HepG2 (cell line): ENCODE data around the gene EIF2AK2. TPM values are rescaled to one million over a fixed set of nuclear protein-coding genes. Genes with fewer than 3 reads are reported as not detected.

Experiments
- ATAC-seq: fragments of 200-7000 bp; cut with Tn5 transposase; 3 replicates; pipeline ENCODE4 v1.9.1; 2020; ENCODE audit warnings: mild to moderate bottlenecking, moderate library complexity
- BruUV-seq: library from RNA; stranded (reverse); fragments of 400-500 nt; replicated peaks from 2 replicates; lab custom pipeline; 2021; lab: Mats Ljungman, UMichigan
- CTCF ChIA-PET: fragments of 300-600 bp; formaldehyde crosslinking; extraction: SDS; loops from one replicate; lab custom pipeline; 2021; ENCODE audit warnings: low total read pairs, inconsistent platforms, low intra/inter-chr PET ratio; lab: Yijun Ruan, JAX
- POLR2A ChIA-PET: fragments of 350-600 bp; sonication (Branson Sonifier 250); formaldehyde crosslinking; loops from one replicate; lab custom pipeline; 2020; ENCODE audit warnings: antibody characterized with exemption, inconsistent platforms; lab: Yijun Ruan, JAX
- DNase-seq: peaks from one replicate; pipeline ENCODE4 v3.0.0-alpha.2; 2015; ENCODE audit warnings: low spot score
- FAIRE-seq: peaks from 3 replicates; lab custom pipeline; 2011; peaks lifted over from hg19 to GRCh38; lab: Jason Lieb, UNC
- H2AFZ ChIP-seq: one replicate; pipeline ENCODE4 v1.6.1; 2011; ENCODE audit warnings: low read length, inconsistent platforms
- H3K27ac ChIP-seq: fragments of 300-600 bp; 3 replicates; pipeline ENCODE4 v1.8.0; 2011; ENCODE audit warnings: mixed run types, mild to moderate bottlenecking, mixed read lengths, low read length, inconsistent platforms; ENCODE audit not compliant: insufficient read depth; ENCODE audit errors: extremely low read length
- H3K27me3 ChIP-seq, 2 experiments: fragments of 200-600 bp in 1 of 2; 2 replicates in 1 of 2; 3 replicates in 1 of 2; pipeline versions ENCODE4 v1.6.0 to v1.8.0; 2011; ENCODE audit warnings: low read length in 2 of 2, mild to moderate bottlenecking in 2 of 2, moderate library complexity in 2 of 2, inconsistent platforms in 1 of 2; ENCODE audit not compliant: insufficient read depth in 2 of 2, control insufficient read depth in 1 of 2
- H3K36me3 ChIP-seq, 2 experiments: fragments of 200-600 bp in 1 of 2; replicated peaks in 1 of 2; 2 replicates in 1 of 2; 3 replicates in 1 of 2; pipeline versions ENCODE4 v1.5.1 to v1.8.0; 2011; ENCODE audit warnings: low read length in 2 of 2, inconsistent platforms in 1 of 2; ENCODE audit not compliant: insufficient read depth in 2 of 2, control insufficient read depth in 1 of 2
- H3K4me1 ChIP-seq: 2 replicates; pipeline ENCODE4 v1.5.1; 2012; ENCODE audit warnings: low read length, inconsistent platforms; ENCODE audit not compliant: insufficient read depth
- H3K4me2 ChIP-seq: 2 replicates; pipeline ENCODE4 v1.6.0; 2011; ENCODE audit warnings: low read depth, low read length, inconsistent platforms
- H3K4me3 ChIP-seq, 3 experiments: fragments of 200-600 bp in 1 of 3; sonication (generic), shearing (Covaris generic) in 1 of 3; replicated peaks in 1 of 3; 2 replicates each; pipeline ENCODE4 v1.5.1; 2011 to 2016; ENCODE audit warnings: low read length in 3 of 3, inconsistent platforms in 2 of 3, low read depth in 2 of 3, mild to moderate bottlenecking in 2 of 3, control low read depth in 1 of 3, mixed read lengths in 1 of 3; ENCODE audit not compliant: insufficient read depth in 1 of 3
- H3K79me2 ChIP-seq: one replicate; pipeline ENCODE4 v1.6.1; 2011; ENCODE audit warnings: low read length, inconsistent platforms; ENCODE audit not compliant: insufficient read depth
- H3K9ac ChIP-seq: 2 replicates; pipeline ENCODE4 v1.6.0; 2011; ENCODE audit warnings: mild to moderate bottlenecking, low read depth, low read length, inconsistent platforms; ENCODE audit not compliant: insufficient read depth
- H3K9me3 ChIP-seq: 2 replicates; pipeline ENCODE4 v1.5.1; 2012; ENCODE audit warnings: mild to moderate bottlenecking, low read length
- H4K20me1 ChIP-seq: 2 replicates; pipeline ENCODE4 v1.6.0; 2011; ENCODE audit warnings: inconsistent platforms, mild to moderate bottlenecking, low read length, moderate library complexity; ENCODE audit not compliant: insufficient read depth
- E2F5 ChIP-seq: sonication (generic); formaldehyde crosslinking; conservative IDR thresholded peaks from 2 replicates; pipeline ENCODE4 v1.4.0; 2020; ENCODE audit warnings: missing genetic modification reagents
- GABPB1 ChIP-seq: IDR thresholded peaks from 2 replicates; pipeline ENCODE4 v1.6.1; 2016; ENCODE audit warnings: mild to moderate bottlenecking, missing genetic modification reagents, moderate library complexity, missing compliant biosample characterization
- IKZF5 ChIP-seq: IDR thresholded peaks from 2 replicates; pipeline ENCODE4 v1.6.1; 2018; ENCODE audit warnings: missing genetic modification reagents, mild to moderate bottlenecking, missing compliant biosample characterization
- KDM2A ChIP-seq: sonication (generic); formaldehyde crosslinking; IDR thresholded peaks from 2 replicates; pipeline ENCODE4 v1.4.0; 2020; ENCODE audit warnings: low read depth, missing genetic modification reagents, borderline replicate concordance
- MTA1 ChIP-seq: sonication (generic); formaldehyde crosslinking; IDR thresholded peaks from 2 replicates; pipeline ENCODE4 v1.4.0; 2020; ENCODE audit warnings: missing genetic modification reagents, mild to moderate bottlenecking, borderline replicate concordance
- NKX3-1 ChIP-seq: sonication (generic); formaldehyde crosslinking; IDR thresholded peaks from 2 replicates; pipeline ENCODE4 v1.5.0; 2020; ENCODE audit warnings: missing genetic modification reagents
- SOX13 ChIP-seq, 3 experiments: fragments of 450-650 bp in 1 of 3; sonication (generic) in 1 of 3; formaldehyde crosslinking in 1 of 3; IDR thresholded peaks in 2 of 3; conservative IDR thresholded peaks in 1 of 3; 2 replicates each; pipeline versions ENCODE4 v1.5.0 to v1.6.1; 2016 to 2020; ENCODE audit warnings: antibody characterized with exemption in 1 of 3, mild to moderate bottlenecking in 1 of 3, missing compliant biosample characterization in 1 of 3, missing genetic modification reagents in 1 of 3, moderate library complexity in 1 of 3
- TBL1XR1 ChIP-seq: fragments of 150-350 bp; IDR thresholded peaks from 2 replicates; pipeline ENCODE4 v1.6.1; 2014; ENCODE audit warnings: borderline replicate concordance, low read length; ENCODE audit not compliant: partially characterized antibody
- ZMYM4 ChIP-seq: sonication (generic); formaldehyde crosslinking; IDR thresholded peaks from 2 replicates; pipeline ENCODE4 v1.8.1; 2023; ENCODE audit warnings: mild to moderate bottlenecking, missing genetic modification reagents
- ZNF18 ChIP-seq: sonication (generic); formaldehyde crosslinking; IDR thresholded peaks from 2 replicates; pipeline ENCODE4 v1.8.0; 2022; ENCODE audit warnings: mild to moderate bottlenecking, missing genetic modification reagents; ENCODE audit not compliant: insufficient replicate concordance
- ZNF34 ChIP-seq: sonication (generic); formaldehyde crosslinking; IDR thresholded peaks from 2 replicates; pipeline ENCODE4 v1.4.0; 2020; ENCODE audit warnings: mild to moderate bottlenecking, missing genetic modification reagents, borderline replicate concordance
- WGBS: methylation state at CpG from one replicate; pipeline ENCODE4 v1.1.6; 2017; ENCODE audit warnings: low lambda C conversion rate; 5-methylcytosine and 5-hydroxymethylcytosine counted together
- in situ Hi-C: cut with HindIII; loops from 2 replicates; pipeline ENCODE4 v1.10.0; 2017; ENCODE audit warnings: low pct_unique_long_range_greater_than_20kb; ENCODE audit not compliant: extremely low pct_ligation_motif_present
- intact Hi-C: fragments of 100-400 bp; cut with micrococcal nuclease; formaldehyde crosslinking; loops from one replicate; pipeline ENCODE4 v1.10.0; 2022; ENCODE audit not compliant: unreplicated experiment
- polyA plus RNA-seq, 8 experiments: library from polyadenylated mRNA; depleted of rRNA in 3 of 8; stranded (reverse) in 7 of 8; unstranded in 1 of 8; fragments of >200 nt; fragmentation: Illumina TruSeq in 4 of 8; extraction: Trizol in 4 of 8; gene quantifications; 2 replicates each; pipeline versions ENCODE4 v1.2.1 to v1.2.3, GENCODE V29; 2011 to 2016; ENCODE audit warnings: low read depth in 4 of 8, missing spikeins in 1 of 8, mixed read lengths in 1 of 8; ENCODE audit not compliant: insufficient read depth in 1 of 8
- total RNA-seq, 5 experiments: library from RNA; depleted of rRNA; stranded (reverse); fragments of >200 nt; fragmentation: Illumina TruSeq; extraction: Trizol; gene quantifications; 2 replicates each; pipeline ENCODE4 v1.2.3, GENCODE V29; 2016; ENCODE audit warnings: low read depth in 1 of 5
- TF ChIP-seq, protein P1 (sequence below): sonication (generic); formaldehyde crosslinking; IDR thresholded peaks from 2 replicates; pipeline ENCODE4 v1.4.0; 2020; ENCODE audit warnings: mild to moderate bottlenecking, missing genetic modification reagents
- TF ChIP-seq, protein P2 (sequence below): sonication (generic); formaldehyde crosslinking; IDR thresholded peaks from 2 replicates; pipeline ENCODE4 v1.8.0; 2022; ENCODE audit warnings: missing genetic modification reagents, mild to moderate bottlenecking, inconsistent platforms, borderline replicate concordance
- TF ChIP-seq, protein P3 (sequence below): sonication (generic); formaldehyde crosslinking; IDR thresholded peaks from 2 replicates; pipeline ENCODE4 v1.8.1; 2023; ENCODE audit warnings: mild to moderate bottlenecking, missing genetic modification reagents

The EIF2AK2 gene
- total and polyA plus RNA-seq, 2 of the 13 experiments (the other 11 are each of a cell fraction or from before 2014, with no cell fraction given), result 10.2 to 26.1 TPM

GRCh38 chr2:37085731-37086147 lies 71.0 kb downstream of the EIF2AK2 start (continued):
- TF ChIP-seq IKZF5 (CRISPR knock-in tag) (no peak), GABPB1 (CRISPR knock-in tag) (no peak), E2F5 (CRISPR knock-in tag) (no peak)

DNA sequence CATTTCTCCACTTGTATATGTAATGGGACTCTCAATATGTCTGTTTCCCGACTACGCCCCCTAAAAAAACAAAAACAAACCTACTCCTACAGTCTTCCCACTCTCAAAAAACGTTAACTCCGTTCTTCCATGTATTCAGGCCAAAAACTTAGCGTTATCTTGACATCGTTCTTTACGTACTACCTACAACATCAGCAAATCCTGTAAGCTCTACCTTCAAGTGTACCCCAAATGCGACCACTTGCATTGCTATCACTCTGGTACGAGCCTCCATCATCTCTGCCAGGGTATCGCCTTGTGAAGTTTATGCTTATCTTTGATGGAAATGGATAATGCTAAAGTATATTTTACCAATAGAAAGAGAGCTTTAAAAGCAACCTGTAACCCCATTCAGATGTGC lies 72.0 kb downstream of the EIF2AK2 start:
- ChIA-PET CTCF (no interaction called here), POLR2A (interaction anchor here (0.5 to 1.3 kb wide), 2 partner anchors 112 to 1293 kb away, joined by 3 read pairs; no protein-coding TSS in a partner anchor)
- ATAC-seq (no peak), FAIRE-seq (no peak), DNase-seq (no peak)
- in situ Hi-C loops, result no loop called here
- TSS peak; percentile 74 for BruUV-seq
- 4% methylated on average over 10 of the region's 10 CpGs for WGBS
- Histone ChIP-seq H3K27ac (peak overlapping the region; percentile 44), H3K9ac (peak overlapping the region; percentile 81), H3K36me3 (peaks cover 5 to 10% of the 10 kb centered on the region in 2 experiments), H3K79me2 (peaks cover 12% of the 10 kb centered on the region), H4K20me1 (no peaks in the 10 kb centered on the region), H3K9me3 (no peaks in the 10 kb centered on the region), H3K27me3 (no peaks in the 10 kb centered on the region; a peak in 1 of 5 replicates), H3K4me2 (peak overlapping the region; percentile 95), H3K4me3 (peak overlapping the region; percentile 80 to 94 (median 90)), H3K4me1 (peaks cover 34% of the 10 kb centered on the region), H2AFZ (peak overlapping the region; percentile 97)
- intact Hi-C loops, result loop anchor here (5.0 to 10.0 kb wide), 2 partner anchors 117 to 150 kb away; partner anchors contain the start of genes CEBPZ, NDUFAF7 and STRN
- TF ChIP-seq, protein P1, sequence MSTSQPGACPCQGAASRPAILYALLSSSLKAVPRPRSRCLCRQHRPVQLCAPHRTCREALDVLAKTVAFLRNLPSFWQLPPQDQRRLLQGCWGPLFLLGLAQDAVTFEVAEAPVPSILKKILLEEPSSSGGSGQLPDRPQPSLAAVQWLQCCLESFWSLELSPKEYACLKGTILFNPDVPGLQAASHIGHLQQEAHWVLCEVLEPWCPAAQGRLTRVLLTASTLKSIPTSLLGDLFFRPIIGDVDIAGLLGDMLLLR (CRISPR knock-in tag), result no peak
- TF ChIP-seq KDM2A (no peak), TBL1XR1 (no peak), ZNF34 (CRISPR knock-in tag) (no peak), SOX13 (IDR thresholded peaks at IDR 0.05) (no peak), SOX13 (CRISPR knock-in tag; conservative IDR thresholded peaks at IDR 0.05 in 1 of 2, IDR thresholded peaks at IDR 0.05 in 1 of 2) (no peak), MTA1 (CRISPR knock-in tag) (no peak), ZMYM4 (CRISPR knock-in tag) (no peak), NKX3-1 (CRISPR knock-in tag) (no peak), ZNF18 (CRISPR knock-in tag) (no peak)
- TF ChIP-seq, protein P2, sequence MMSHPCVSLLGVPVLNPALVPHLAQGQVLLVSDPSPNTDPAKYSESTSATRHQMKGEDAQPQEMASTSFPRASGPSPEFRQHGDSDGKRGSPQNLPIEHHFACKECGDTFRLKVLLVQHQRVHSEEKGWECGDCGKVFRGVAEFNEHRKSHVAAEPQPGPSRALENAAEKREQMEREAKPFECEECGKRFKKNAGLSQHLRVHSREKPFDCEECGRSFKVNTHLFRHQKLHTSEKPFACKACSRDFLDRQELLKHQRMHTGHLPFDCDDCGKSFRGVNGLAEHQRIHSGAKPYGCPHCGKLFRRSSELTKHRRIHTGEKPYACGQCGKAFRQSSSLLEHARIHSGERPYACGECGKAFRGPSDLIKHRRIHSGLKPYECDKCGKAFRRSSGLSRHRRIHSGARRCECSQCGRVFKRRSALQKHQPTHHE (CRISPR knock-in tag), result no peak
- TF ChIP-seq, protein P3, sequence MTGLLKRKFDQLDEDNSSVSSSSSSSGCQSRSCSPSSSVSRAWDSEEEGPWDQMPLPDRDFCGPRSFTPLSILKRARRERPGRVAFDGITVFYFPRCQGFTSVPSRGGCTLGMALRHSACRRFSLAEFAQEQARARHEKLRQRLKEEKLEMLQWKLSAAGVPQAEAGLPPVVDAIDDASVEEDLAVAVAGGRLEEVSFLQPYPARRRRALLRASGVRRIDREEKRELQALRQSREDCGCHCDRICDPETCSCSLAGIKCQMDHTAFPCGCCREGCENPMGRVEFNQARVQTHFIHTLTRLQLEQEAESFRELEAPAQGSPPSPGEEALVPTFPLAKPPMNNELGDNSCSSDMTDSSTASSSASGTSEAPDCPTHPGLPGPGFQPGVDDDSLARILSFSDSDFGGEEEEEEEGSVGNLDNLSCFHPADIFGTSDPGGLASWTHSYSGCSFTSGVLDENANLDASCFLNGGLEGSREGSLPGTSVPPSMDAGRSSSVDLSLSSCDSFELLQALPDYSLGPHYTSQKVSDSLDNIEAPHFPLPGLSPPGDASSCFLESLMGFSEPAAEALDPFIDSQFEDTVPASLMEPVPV (CRISPR knock-in tag), result no peak
